Peyer's patch (tissue), 4 donors: ENCODE measurements around the gene UTP4. TPM values are rescaled to one million over a fixed set of nuclear protein-coding genes. Genes with fewer than 3 reads are reported as not detected.

Source experiments
- DNase-seq, 3 donors: peaks; one replicate each; pipeline ENCODE4 v3.0.0-alpha.2; 2017 to 2019
- H3K27ac ChIP-seq, 4 donors: fragments of 200-600 bp; sonication (generic); one replicate each; pipeline ENCODE4 v1.5.1; 2016 to 2019
- H3K27me3 ChIP-seq, 2 donors: fragments of 200-600 bp; sonication (generic); one replicate each; pipeline ENCODE4 v1.5.1; 2019
- H3K36me3 ChIP-seq, 3 donors: fragments of 200-600 bp; sonication (generic); one replicate each; pipeline ENCODE4 v1.5.1; 2016 to 2019
- H3K4me1 ChIP-seq, 4 donors: fragments of 200-600 bp; sonication (generic); one replicate each; pipeline ENCODE4 v1.5.1; 2016 to 2019
- H3K4me3 ChIP-seq, 4 donors: fragments of 200-600 bp; sonication (generic); 1 replicate in 3 of 4; 2 replicates in 1 of 4; pipeline ENCODE4 v1.5.1; 2016 to 2019; ENCODE audit warnings: mild to moderate bottlenecking in 1 of 4
- H3K9me3 ChIP-seq, 4 donors: fragments of 200-600 bp; sonication (generic); one replicate each; pipeline ENCODE4 v1.5.1; 2016 to 2019; ENCODE audit warnings: mild to moderate bottlenecking in 1 of 4
- POLR2A ChIP-seq, 2 donors: fragments of 450-650 bp; IDR thresholded peaks; one replicate each; pipeline ENCODE4 v1.5.1; 2017; ENCODE audit warnings: antibody characterized with exemption in 2 of 2, mild to moderate bottlenecking in 2 of 2, moderate library complexity in 2 of 2
- total RNA-seq, 4 donors: library from RNA; depleted of rRNA; stranded (reverse); fragments of >200 nt; gene quantifications; one replicate each; pipeline ENCODE4 v1.1.0, GENCODE V29; 2016
- TF ChIP-seq, protein P1 (sequence below), 6 experiments: fragments of 450-650 bp in 4 of 6; fragments of 200-600 bp in 2 of 6; sonication (generic) in 1 of 6; IDR thresholded peaks; one replicate each; pipeline ENCODE4 v1.5.1; 2017 to 2019; ENCODE audit warnings: antibody characterized with exemption in 6 of 6, mild to moderate bottlenecking in 3 of 6, moderate library complexity in 1 of 6

Gene UTP4
- total RNA-seq, 4 donors from 2014 or later: 8.9 to 19.4 (median 13.1) TPM

DNA sequence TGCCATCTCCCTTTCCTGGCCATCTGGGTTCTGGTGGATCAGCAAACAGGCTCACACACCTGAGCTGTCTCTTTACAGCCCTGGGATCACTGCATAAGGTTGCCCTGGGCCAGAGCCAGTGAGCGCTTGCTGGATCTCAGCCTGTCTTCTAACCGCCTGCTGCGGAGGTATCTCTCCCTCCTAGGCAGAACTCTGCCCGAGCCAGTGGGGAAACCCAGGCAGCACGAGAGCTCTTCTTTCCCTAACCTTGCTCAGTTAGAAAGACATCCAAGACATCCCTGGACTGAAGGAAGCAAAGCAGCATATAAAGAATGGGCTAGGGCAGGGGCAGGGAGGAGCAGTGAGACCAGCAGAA lies 20.6 kb upstream of the UTP4 start:
- no peak for TF ChIP-seq POLR2A (IDR thresholded peaks at IDR 0.05)
- TF ChIP-seq, protein P1, sequence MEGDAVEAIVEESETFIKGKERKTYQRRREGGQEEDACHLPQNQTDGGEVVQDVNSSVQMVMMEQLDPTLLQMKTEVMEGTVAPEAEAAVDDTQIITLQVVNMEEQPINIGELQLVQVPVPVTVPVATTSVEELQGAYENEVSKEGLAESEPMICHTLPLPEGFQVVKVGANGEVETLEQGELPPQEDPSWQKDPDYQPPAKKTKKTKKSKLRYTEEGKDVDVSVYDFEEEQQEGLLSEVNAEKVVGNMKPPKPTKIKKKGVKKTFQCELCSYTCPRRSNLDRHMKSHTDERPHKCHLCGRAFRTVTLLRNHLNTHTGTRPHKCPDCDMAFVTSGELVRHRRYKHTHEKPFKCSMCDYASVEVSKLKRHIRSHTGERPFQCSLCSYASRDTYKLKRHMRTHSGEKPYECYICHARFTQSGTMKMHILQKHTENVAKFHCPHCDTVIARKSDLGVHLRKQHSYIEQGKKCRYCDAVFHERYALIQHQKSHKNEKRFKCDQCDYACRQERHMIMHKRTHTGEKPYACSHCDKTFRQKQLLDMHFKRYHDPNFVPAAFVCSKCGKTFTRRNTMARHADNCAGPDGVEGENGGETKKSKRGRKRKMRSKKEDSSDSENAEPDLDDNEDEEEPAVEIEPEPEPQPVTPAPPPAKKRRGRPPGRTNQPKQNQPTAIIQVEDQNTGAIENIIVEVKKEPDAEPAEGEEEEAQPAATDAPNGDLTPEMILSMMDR (IDR thresholded peaks at IDR 0.05): no peak
- Histone ChIP-seq H3K4me1 (peaks cover 2 to 12% (median 6%) of the 10 kb centered on the region in 4 donors), H3K36me3 (peaks cover 0 to 36% (median 0%) of the 10 kb centered on the region in 3 donors)

DNA sequence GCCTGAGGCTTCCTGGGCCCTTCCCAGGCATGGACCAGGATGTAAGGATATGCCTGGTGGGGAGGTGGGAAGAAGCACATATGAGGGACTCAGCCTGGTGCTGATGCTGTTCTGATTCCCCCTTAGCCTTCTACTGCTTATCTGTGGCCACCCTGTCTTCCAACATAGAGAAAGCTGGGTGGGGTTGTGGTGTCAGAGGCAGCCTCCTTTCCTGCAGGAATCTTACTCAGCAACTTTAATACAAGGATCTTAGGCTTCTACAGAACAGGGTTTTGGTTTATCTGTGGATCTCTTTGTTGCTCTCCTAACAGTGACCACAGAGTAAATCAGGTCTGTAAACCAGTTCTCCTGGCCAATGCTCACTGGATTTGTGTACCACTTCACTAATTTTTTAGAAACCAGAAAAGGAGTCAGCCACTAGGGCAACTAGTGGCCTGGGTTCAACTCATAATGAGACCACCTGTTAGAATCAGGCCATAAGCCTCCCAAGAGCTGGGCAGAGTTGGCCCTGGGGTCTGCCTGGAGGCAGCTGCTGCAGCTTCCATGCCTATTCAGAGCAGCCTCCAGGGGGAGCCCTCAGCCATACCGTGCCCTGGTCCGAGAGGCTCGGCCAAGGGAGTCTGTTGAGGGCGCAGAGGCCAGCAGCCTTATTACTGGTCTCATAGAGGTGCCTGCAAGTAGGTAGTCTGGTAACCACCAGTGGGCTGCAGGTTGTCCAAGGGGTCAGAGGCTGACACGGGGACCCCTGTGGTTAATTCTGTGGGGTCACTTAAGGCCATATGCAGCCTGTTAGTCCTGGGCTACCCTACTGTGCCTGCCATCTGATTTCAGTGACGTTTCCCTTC lies 19.9 kb upstream of the UTP4 start:
- Histone ChIP-seq H3K9me3 (no peaks in the 10 kb centered on the region), H3K27ac (no peak overlapping the region), H3K27me3 (no peaks in the 10 kb centered on the region), H3K4me1 (peaks cover 0 to 5% (median 1%) of the 10 kb centered on the region in 4 donors), H3K4me3 (no peak overlapping the region), H3K36me3 (peaks cover 0 to 39% (median 0%) of the 10 kb centered on the region in 3 donors)
- TF ChIP-seq, protein P1 (IDR thresholded peaks at IDR 0.05): peak in 5 of 6 experiments; percentile 33 to 69 (median 60)
- TF ChIP-seq POLR2A (IDR thresholded peaks at IDR 0.05): no peak
- DNase-seq: peak; percentile 39 to 76 (median 71)

More for the DNA sequence above, 20.6 kb upstream of the UTP4 start:
- no peak overlapping the region for H3K27ac ChIP-seq
- no peaks in the 10 kb centered on the region for H3K27me3 ChIP-seq
- H3K9me3 ChIP-seq: no peaks in the 10 kb centered on the region
- no peak overlapping the region for H3K4me3 ChIP-seq
- no peak for DNase-seq

DNA sequence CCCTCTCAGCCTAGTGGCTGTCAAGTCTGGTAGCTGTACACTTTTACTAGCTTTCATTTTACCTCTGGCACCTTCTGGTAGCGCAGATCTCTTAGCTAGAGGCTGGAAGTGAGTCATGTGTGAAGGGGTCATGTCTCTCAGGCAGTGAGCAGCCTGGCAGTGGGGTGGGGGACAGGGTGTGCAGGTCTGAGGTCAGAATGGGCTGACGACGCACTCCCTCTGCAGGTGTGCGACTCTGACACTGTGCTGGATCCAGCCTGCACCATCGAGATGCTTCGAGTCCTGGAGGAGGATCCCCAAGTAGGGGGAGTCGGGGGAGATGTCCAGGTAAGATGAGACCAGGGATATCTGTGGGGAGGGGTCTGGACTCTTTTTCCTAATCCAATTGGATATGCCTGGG lies 19.2 kb upstream of the UTP4 start:
- H3K36me3 ChIP-seq: peaks cover 0 to 40% (median 0%) of the 10 kb centered on the region in 3 donors
- no peak for DNase-seq

DNA sequence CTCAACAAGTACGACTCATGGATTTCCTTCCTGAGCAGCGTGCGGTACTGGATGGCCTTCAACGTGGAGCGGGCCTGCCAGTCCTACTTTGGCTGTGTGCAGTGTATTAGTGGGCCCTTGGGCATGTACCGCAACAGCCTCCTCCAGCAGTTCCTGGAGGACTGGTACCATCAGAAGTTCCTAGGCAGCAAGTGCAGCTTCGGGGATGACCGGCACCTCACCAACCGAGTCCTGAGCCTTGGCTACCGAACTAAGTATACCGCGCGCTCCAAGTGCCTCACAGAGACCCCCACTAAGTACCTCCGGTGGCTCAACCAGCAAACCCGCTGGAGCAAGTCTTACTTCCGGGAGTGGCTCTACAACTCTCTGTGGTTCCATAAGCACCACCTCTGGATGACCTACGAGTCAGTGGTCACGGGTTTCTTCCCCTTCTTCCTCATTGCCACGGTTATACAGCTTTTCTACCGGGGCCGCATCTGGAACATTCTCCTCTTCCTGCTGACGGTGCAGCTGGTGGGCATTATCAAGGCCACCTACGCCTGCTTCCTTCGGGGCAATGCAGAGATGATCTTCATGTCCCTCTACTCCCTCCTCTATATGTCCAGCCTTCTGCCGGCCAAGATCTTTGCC lies 18.0 kb upstream of the UTP4 start:
- DNase-seq: peak in 1 of 3 donors; percentile 29
- no peak overlapping the region for H3K27ac ChIP-seq
- H3K4me3 ChIP-seq: no peak overlapping the region
- no peaks in the 10 kb centered on the region for H3K9me3 ChIP-seq
- H3K4me1 ChIP-seq: no peaks in the 10 kb centered on the region
- H3K27me3 ChIP-seq: no peaks in the 10 kb centered on the region
- peaks cover 0 to 47% (median 0%) of the 10 kb centered on the region in 3 donors for H3K36me3 ChIP-seq
- TF ChIP-seq POLR2A (IDR thresholded peaks at IDR 0.05): no peak
- TF ChIP-seq, protein P1 (IDR thresholded peaks at IDR 0.05): no peak

More for the DNA sequence above, 19.2 kb upstream of the UTP4 start:
- Histone ChIP-seq H3K9me3 (no peaks in the 10 kb centered on the region), H3K27me3 (no peaks in the 10 kb centered on the region), H3K4me1 (no peaks in the 10 kb centered on the region), H3K27ac (no peak overlapping the region), H3K4me3 (no peak overlapping the region)
- TF ChIP-seq POLR2A (IDR thresholded peaks at IDR 0.05): no peak

DNA sequence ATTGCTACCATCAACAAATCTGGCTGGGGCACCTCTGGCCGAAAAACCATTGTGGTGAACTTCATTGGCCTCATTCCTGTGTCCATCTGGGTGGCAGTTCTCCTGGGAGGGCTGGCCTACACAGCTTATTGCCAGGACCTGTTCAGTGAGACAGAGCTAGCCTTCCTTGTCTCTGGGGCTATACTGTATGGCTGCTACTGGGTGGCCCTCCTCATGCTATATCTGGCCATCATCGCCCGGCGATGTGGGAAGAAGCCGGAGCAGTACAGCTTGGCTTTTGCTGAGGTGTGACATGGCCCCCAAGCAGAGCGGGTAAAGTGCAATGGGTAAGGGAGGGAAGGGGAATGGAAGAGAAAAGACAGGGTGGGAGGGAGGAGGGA lies 17.5 kb upstream of the UTP4 start:
- no peak for DNase-seq
- TF ChIP-seq POLR2A (IDR thresholded peaks at IDR 0.05): no peak
- TF ChIP-seq, protein P1 (IDR thresholded peaks at IDR 0.05): no peak
- no peaks in the 10 kb centered on the region for H3K27me3 ChIP-seq
- no peaks in the 10 kb centered on the region for H3K9me3 ChIP-seq
- H3K4me3 ChIP-seq: no peak overlapping the region
- no peaks in the 10 kb centered on the region for H3K4me1 ChIP-seq
- H3K27ac ChIP-seq: no peak overlapping the region
- peaks cover 0 to 49% (median 0%) of the 10 kb centered on the region in 3 donors for H3K36me3 ChIP-seq

DNA sequence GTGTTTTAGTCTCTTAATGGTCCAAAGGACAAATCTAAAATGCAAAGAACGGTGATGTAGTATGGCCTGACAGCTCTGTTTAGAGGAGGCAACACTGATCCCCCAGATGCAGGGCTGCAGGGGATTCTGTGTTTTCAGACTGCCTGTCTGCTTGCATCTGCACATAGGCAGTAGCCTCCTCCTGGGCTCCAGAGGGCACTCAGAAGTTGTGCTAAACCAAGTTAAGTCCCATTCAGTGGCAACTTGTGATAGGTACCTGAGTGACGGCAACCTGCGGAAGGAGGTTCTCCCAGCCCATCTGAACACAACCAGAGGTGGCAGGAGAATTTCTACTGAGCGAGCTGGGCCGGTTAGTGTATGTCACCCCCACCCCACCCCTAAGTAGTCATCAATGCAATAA lies 17.1 kb upstream of the UTP4 start:
- Histone ChIP-seq H3K9me3 (no peaks in the 10 kb centered on the region), H3K27ac (no peak overlapping the region), H3K4me3 (no peak overlapping the region), H3K4me1 (no peaks in the 10 kb centered on the region), H3K36me3 (peaks cover 0 to 53% (median 0%) of the 10 kb centered on the region in 3 donors), H3K27me3 (no peaks in the 10 kb centered on the region)
- peak in 1 of 3 donors; percentile 7 for DNase-seq
- TF ChIP-seq POLR2A (IDR thresholded peaks at IDR 0.05): no peak
- TF ChIP-seq, protein P1 (IDR thresholded peaks at IDR 0.05): no peak
